Mucosa of rectum (tissue), 2 donors: Measurements from ENCODE around the gene MMD.

Source experiments
- H3K27ac ChIP-seq, 2 donors: one replicate each; pipeline ENCODE4 v1.7.0; 2013; ENCODE audit warnings: inconsistent platforms in 2 of 2, low read depth in 2 of 2, low read length in 2 of 2
- H3K27me3 ChIP-seq, 2 donors: one replicate each; pipeline ENCODE4 v1.7.0; 2013; ENCODE audit warnings: low read length in 2 of 2; ENCODE audit not compliant: control insufficient read depth in 2 of 2, insufficient read depth in 2 of 2
- H3K36me3 ChIP-seq, 2 donors: one replicate each; pipeline ENCODE4 v1.7.0; 2013; ENCODE audit warnings: low read length in 2 of 2; ENCODE audit not compliant: control insufficient read depth in 2 of 2, insufficient read depth in 2 of 2
- H3K4me1 ChIP-seq, 2 donors: one replicate each; pipeline ENCODE4 v1.7.0; 2013; ENCODE audit warnings: low read length in 2 of 2, mild to moderate bottlenecking in 1 of 2; ENCODE audit not compliant: control insufficient read depth in 2 of 2, insufficient read depth in 2 of 2
- H3K4me3 ChIP-seq, 2 donors: one replicate each; pipeline ENCODE4 v1.7.0; 2013; ENCODE audit warnings: low read length in 2 of 2
- H3K9ac ChIP-seq, 2 donors: one replicate each; pipeline ENCODE4 v1.7.0; 2013; ENCODE audit warnings: low read length in 2 of 2, low read depth in 1 of 2, mild to moderate bottlenecking in 1 of 2
- H3K9me3 ChIP-seq, 2 donors: one replicate each; pipeline ENCODE4 v1.7.0; 2013; ENCODE audit warnings: low read length in 2 of 2; ENCODE audit not compliant: control insufficient read depth in 2 of 2
- donor health status: healthy.
- donor health status: Normal muscosa, but diverticular disease.

MMD gene

DNA sequence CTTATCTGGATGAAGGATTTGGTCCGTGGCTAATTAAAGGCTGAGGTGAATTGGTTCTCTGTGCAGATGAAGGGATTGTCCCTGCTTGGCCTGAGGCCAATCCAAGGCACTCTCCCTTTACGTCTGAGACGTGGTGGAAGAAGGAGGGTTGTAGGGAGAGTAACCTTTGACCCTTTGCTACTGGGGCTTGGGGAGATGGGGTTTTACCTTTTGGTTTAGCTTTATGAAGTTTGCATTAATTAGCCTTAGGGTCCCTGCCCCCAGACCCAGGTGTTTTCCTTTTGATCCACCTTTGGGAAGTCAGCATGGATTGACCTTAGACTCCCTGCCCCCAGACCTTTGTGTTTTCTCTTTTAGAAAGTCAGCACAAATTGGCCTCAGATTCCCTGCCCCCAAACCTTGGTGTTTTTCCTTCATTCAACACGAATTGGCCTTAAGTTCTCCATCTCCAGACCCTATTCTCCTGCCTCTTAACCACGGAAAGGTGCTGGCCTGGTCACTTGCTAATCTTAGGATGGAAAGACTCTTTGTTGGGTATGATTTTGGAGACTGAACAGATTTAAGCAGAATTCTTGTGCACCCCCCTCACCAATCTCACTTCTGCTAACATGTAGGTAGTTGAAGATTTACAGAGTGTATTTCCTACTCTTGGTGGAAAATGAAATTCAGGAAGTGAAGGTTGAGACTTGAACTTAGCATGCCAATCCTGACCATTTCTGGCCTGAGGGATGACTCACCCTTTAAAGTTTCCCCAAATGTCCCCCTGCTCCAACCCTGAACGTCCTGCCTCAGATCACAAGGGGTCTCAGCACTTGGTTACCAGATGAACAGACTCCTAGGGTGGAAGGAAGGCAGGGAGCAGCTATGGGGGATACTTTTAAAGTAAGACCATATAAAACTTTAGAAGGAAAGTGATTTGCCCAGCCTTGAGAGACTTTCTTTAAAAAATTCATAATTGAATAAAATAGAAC is 23.1 kb upstream of the MMD start:
- Histone ChIP-seq H3K27ac (no peak overlapping the region), H3K9ac (no peak overlapping the region)

DNA sequence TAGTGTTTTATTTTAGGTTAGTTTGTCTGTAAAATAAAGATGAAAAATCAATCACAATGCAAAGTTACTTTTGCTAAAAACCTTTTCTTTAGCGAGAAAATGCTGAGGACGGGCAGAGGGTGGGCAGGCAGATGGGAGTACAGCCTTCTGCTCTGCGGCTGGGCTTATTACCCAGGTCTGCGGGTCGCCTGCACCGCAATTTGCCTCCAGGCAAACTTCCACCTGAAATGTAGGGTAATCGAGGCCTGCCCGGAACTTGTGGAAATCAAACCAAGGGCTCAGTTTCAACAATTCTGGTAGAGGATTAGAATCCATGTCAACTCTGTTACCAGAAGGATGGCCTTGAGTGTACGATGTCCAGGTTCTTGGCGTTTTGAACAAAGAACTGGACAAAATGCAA is 22.3 kb upstream of the MMD start:
- Histone ChIP-seq H3K9ac (no peak overlapping the region), H3K4me3 (no peak overlapping the region), H3K36me3 (no peaks in the 10 kb centered on the region), H3K27me3 (no peaks in the 10 kb centered on the region), H3K9me3 (no peaks in the 10 kb centered on the region), H3K27ac (peak overlapping the region in 1 of 2 donors; percentile 17), H3K4me1 (peaks cover 0 to 3% of the 10 kb centered on the region in 2 donors)

More for the DNA sequence above, 23.1 kb upstream of the MMD start:
- Histone ChIP-seq H3K36me3 (no peaks in the 10 kb centered on the region), H3K9me3 (no peaks in the 10 kb centered on the region), H3K4me1 (peaks cover 0 to 7% of the 10 kb centered on the region in 2 donors), H3K4me3 (no peak overlapping the region), H3K27me3 (no peaks in the 10 kb centered on the region)

DNA sequence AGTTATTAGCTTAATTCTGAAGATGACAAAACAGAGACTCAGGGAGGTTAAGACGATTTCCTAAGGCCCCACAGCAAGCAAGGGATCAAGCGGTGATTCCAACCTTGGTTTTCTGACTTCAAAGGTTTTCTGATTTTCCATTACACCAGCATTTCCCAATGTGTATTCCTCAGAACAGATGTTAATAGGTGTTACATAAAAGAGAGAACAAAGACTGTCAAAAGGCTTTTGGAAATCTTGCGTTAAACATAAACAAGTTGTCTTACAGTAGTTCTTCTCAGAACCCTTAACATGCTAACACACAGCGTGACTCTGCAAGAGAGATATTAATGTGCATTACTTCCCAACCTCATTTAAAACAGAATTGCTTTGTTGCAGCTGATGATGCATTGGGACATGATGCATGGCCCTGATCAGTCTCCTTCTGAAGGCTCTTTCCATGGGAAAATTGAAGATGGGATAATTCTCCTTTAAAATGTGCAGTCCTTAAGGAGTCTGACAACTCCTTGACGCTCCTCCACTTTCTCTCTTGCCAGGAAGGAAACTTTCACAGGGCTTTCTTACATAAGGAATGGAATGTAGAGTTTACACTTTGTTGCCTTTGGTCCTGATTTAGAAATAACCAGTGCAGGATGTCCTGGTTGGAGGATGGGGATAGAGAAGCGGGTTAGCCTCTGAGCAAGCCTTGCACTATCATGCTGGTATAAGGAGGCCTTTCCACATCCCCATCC is 21.5 kb upstream of the MMD start:
- Histone ChIP-seq H3K9ac (no peak overlapping the region), H3K4me3 (no peak overlapping the region), H3K9me3 (no peaks in the 10 kb centered on the region), H3K27ac (peak overlapping the region in 1 of 2 donors; percentile 41), H3K4me1 (peaks cover 0 to 3% of the 10 kb centered on the region in 2 donors), H3K27me3 (no peaks in the 10 kb centered on the region), H3K36me3 (no peaks in the 10 kb centered on the region)

DNA sequence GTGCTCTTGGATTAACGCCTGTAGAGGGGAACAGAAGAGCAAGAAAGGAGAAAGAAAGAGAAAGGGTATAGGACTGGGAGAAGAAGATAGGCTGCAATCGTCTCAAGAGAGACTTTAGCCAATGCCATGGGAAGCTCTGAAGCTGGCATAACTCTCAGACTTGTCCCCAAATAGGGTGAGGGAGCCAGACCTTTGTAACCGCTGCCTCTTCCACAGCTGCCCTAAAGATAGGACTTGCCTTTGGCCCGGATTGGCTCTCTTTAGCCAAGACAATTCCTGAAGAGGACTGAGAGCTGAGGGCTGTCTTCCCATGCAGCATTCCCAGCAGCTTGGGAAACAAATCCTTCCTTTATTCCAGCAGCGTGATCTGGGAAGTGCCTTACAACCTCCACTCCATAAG is 20.8 kb upstream of the MMD start:
- H3K9me3 ChIP-seq: no peaks in the 10 kb centered on the region
- peaks cover 0 to 3% of the 10 kb centered on the region in 2 donors for H3K4me1 ChIP-seq
- peak overlapping the region in 1 of 2 donors; percentile 41 for H3K27ac ChIP-seq
- H3K27me3 ChIP-seq: no peaks in the 10 kb centered on the region
- no peaks in the 10 kb centered on the region for H3K36me3 ChIP-seq
- no peak overlapping the region for H3K9ac ChIP-seq
- no peak overlapping the region for H3K4me3 ChIP-seq

DNA sequence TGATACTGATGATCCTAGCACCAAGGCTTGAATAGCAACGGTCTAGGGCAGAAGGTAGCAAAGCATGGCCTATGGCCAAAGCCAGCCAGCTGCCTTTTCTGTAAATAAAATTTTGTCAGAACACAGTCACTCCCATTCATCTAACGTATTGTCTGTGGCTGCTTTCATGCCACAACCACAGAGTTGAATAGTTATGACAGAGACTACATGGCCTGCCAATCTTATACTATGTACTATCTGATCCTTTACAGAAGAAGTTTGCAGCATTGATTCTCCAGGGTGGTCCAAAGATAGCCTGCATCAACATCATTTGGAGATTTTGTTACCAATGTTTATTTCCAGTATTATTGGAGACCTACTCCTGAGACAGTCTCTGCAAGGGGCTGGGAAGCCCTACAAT is 19.9 kb upstream of the MMD start:
- no peak overlapping the region for H3K27ac ChIP-seq
- no peak overlapping the region for H3K4me3 ChIP-seq
- H3K4me1 ChIP-seq: peaks cover 0 to 3% of the 10 kb centered on the region in 2 donors
- H3K27me3 ChIP-seq: no peaks in the 10 kb centered on the region
- H3K9me3 ChIP-seq: no peaks in the 10 kb centered on the region
- no peak overlapping the region for H3K9ac ChIP-seq
- no peaks in the 10 kb centered on the region for H3K36me3 ChIP-seq

DNA sequence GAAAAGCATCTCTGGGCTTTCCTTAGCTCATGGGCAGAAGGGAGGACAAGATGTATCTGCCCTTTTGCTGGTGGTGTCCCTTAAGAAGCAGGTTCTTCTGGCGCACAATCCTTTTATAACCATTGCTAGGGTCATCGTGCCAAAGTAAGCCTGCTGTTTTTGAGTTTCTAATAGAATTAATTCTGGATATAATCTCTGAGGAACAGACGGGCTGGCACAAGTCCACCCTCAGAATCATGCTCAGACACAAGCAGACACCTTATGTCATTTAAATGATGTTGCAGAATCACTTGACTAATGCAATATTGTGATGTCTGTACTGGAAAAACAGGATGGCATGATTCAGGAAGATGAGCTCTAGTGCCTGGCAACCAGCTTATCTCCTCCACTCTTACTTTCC is 18.8 kb upstream of the MMD start:
- Histone ChIP-seq H3K9me3 (no peaks in the 10 kb centered on the region), H3K9ac (no peak overlapping the region), H3K27me3 (no peaks in the 10 kb centered on the region), H3K4me3 (no peak overlapping the region), H3K4me1 (peaks cover 0 to 3% of the 10 kb centered on the region in 2 donors), H3K27ac (no peak overlapping the region), H3K36me3 (no peaks in the 10 kb centered on the region)

DNA sequence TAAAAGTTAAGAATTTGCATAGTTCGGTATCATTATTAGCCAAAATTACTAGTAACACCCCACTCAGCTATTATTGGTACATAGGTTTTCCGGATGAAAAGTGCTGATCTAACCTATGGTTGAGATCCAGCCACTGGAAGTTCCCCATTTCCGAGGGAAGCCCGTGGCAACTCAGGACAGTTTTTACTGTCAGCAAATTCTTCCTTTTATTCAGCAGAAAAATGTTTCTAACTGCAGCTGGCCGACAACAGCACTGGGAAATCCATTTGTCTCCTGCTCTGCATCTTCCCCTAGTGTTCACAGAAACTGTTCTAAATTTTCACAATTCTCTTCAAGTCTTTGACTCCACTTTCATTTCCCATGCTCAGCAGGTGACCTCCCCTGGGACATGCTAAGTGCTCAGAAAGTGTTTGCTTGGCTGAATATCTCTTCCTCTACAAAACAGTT is 15.5 kb upstream of the MMD start:
- Histone ChIP-seq H3K9me3 (no peaks in the 10 kb centered on the region), H3K4me1 (peaks cover 14 to 18% of the 10 kb centered on the region in 2 donors), H3K4me3 (no peak overlapping the region), H3K9ac (no peak overlapping the region), H3K27me3 (no peaks in the 10 kb centered on the region), H3K36me3 (no peaks in the 10 kb centered on the region), H3K27ac (peak overlapping the region; percentile 23 to 42)

DNA sequence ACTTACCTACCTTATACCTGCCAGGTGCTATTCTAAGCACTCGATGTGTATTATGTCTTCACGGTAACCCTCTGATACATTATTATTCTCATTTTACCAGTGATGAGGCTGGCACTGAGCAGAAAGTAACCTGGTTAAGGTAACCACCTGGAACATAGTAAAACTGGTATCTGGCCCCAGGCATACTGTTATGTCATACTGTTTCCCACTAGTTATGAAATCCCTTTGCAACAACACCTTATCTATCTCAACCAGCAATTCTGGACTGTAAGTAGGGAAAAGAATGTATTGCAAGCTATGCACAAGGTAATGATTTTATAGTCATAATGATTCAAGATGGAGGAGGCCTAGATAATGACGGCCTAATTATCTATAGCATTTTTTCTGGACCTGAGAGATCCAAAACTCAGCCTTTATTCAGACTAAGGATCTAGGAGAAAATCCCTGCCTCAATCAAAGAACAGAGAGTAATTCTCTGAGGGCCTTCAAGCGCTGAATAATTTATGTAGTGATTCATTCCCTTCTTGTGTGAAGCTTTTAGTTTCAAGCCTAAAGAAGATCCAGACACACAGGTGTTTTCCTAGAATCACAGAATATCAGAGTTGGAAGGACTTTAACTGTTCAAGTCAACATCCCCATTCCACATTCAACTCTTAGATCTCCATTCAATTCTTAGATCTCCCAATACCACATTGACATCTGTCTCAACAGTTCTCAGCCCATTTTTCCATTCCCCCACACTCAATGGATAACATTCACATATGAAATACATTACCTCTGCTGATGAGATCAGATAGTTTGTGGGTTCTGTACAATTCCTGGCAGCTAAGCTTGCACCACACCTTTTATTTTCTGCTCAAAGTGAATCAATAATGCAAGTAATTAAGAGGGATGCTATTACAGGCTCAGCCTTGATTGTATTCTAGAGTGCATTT is 14.9 kb upstream of the MMD start:
- Histone ChIP-seq H3K9me3 (no peaks in the 10 kb centered on the region), H3K4me3 (no peak overlapping the region), H3K4me1 (peaks cover 14 to 18% of the 10 kb centered on the region in 2 donors), H3K9ac (no peak overlapping the region), H3K36me3 (no peaks in the 10 kb centered on the region), H3K27ac (no peak overlapping the region), H3K27me3 (no peaks in the 10 kb centered on the region)

DNA sequence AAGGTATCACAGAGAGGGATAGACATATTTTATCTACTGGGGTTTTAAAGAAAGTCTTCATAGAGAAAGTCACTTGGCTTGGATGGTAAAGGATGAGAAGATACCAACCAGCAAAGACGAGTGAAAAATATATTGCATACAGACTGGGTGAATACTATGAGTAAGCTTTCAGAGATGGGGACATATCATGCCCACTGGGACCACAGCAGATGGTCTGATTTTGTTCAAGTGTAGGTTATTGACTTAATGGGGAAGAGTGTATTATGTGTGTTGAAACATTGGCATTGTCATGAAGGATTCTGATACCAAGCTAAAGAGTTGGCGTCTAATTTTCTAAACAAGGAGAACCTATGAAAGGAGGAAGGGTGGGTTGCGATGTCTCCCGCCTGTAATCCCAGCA is 13.8 kb upstream of the MMD start:
- Histone ChIP-seq H3K4me3 (no peak overlapping the region), H3K9ac (no peak overlapping the region), H3K27me3 (no peaks in the 10 kb centered on the region), H3K27ac (no peak overlapping the region), H3K36me3 (no peaks in the 10 kb centered on the region), H3K9me3 (no peaks in the 10 kb centered on the region), H3K4me1 (peaks cover 16 to 18% of the 10 kb centered on the region in 2 donors)
